Measurements from ENCODE around the gene KIRREL3. TPM values are rescaled to one million over a fixed set of nuclear protein-coding genes. Genes with fewer than 3 reads are reported as not detected.

The KIRREL3 gene
- total RNA-seq, 1 donor from 2014 or later = 0.13 TPM

- ATAC-seq = no peak
Observed at GRCh38 chr11:126434950-126435335, 565.6 kb downstream of the KIRREL3 start.

GRCh38 chr11:126433989-126434949, 566.3 kb downstream of the KIRREL3 start:
- DNase-seq (ENCODE audit: low spot score) = no peak
- no peak for ATAC-seq

More at GRCh38 chr11:126434950-126435335, 565.6 kb downstream of the KIRREL3 start:
- DNase-seq (ENCODE audit: low spot score) = no peak

GRCh38 chr11:126433244-126433846, 567.2 kb downstream of the KIRREL3 start:
- DNase-seq (ENCODE audit: low spot score) = no peak
- ATAC-seq = no peak

GRCh38 chr11:126432525-126432924, 568.0 kb downstream of the KIRREL3 start:
- ATAC-seq = peak; percentile 13

GRCh38 chr11:126432065-126432461, 568.5 kb downstream of the KIRREL3 start:
- ATAC-seq = no peak
- no peak for DNase-seq (ENCODE audit: low spot score)

More at GRCh38 chr11:126432525-126432924, 568.0 kb downstream of the KIRREL3 start:
- DNase-seq (ENCODE audit: low spot score) = no peak

- ATAC-seq (peak; percentile 50), DNase-seq (ENCODE audit: low spot score) (no peak)
Observed at GRCh38 chr11:126431401-126432064, 569.0 kb downstream of the KIRREL3 start.

GRCh38 chr11:126430581-126431335, 569.8 kb downstream of the KIRREL3 start:
- DNase-seq (ENCODE audit: low spot score) (no peak), ATAC-seq (no peak)

GRCh38 chr11:126426820-126427749, 573.5 kb downstream of the KIRREL3 start:
- ATAC-seq = no peak

GRCh38 chr11:126426106-126426505, 574.5 kb downstream of the KIRREL3 start:
- ATAC-seq (no peak), DNase-seq (ENCODE audit: low spot score) (no peak)

More at GRCh38 chr11:126426820-126427749, 573.5 kb downstream of the KIRREL3 start:
- DNase-seq (ENCODE audit: low spot score) = no peak

- ATAC-seq = peak; percentile 61
Observed at GRCh38 chr11:126424471-126425039, 576.0 kb downstream of the KIRREL3 start.

GRCh38 chr11:126423743-126424142, 576.8 kb downstream of the KIRREL3 start:
- DNase-seq (ENCODE audit: low spot score) (no peak), ATAC-seq (peak; percentile 10)

More at GRCh38 chr11:126424471-126425039, 576.0 kb downstream of the KIRREL3 start:
- no peak for DNase-seq (ENCODE audit: low spot score)

- no peak for ATAC-seq
- DNase-seq (ENCODE audit: low spot score) = no peak
Observed at GRCh38 chr11:126423154-126423553, 577.4 kb downstream of the KIRREL3 start.

- DNase-seq (ENCODE audit: low spot score) (no peak), ATAC-seq (no peak)
Observed at GRCh38 chr11:126422446-126422845, 578.1 kb downstream of the KIRREL3 start.

- ATAC-seq (no peak), DNase-seq (ENCODE audit: low spot score) (no peak)
Observed at GRCh38 chr11:126421271-126421671, 579.3 kb downstream of the KIRREL3 start.

- ATAC-seq = no peak
- DNase-seq (ENCODE audit: low spot score) = no peak
Observed at GRCh38 chr11:126420698-126421256, 579.8 kb downstream of the KIRREL3 start.

GRCh38 chr11:126419801-126420697, 580.5 kb downstream of the KIRREL3 start:
- no peak for ATAC-seq
- DNase-seq (ENCODE audit: low spot score) = no peak

- no peak for ATAC-seq
- no peak for DNase-seq (ENCODE audit: low spot score)
Observed at GRCh38 chr11:126418887-126419286, 581.7 kb downstream of the KIRREL3 start.
